ENCODE data around the gene TRAPPC5.

The TRAPPC5 gene

DNA sequence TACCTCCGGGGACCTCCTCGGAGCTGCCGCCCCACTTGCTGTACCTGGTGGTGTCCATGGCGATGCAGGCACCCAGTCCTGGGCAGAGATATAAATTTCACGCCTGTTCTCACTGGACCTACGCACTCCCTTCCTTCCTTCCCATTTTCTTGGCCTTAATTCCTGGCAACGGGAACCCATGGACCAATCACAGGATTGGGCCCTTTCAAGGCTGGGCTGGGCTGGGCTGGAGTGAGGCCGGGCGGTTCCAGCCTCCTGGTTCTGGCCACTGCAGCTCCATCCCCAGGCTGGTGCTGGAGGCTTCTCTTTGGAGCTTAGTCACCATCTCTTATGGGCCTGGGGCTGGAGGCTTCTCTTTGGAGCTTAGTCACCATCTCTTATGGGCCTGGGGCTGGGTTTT is 51.4 kb downstream of the TRAPPC5 start, which contains the start of gene CLEC4G:
Gene CLEC4G, minus strand, starts transcription at position 66 of the 400 bp plus-strand sequence. Its CDS starts 8 bp downstream, at position 58.
- no peak for DNase-seq (ENCODE audit: low spot score)

DNA sequence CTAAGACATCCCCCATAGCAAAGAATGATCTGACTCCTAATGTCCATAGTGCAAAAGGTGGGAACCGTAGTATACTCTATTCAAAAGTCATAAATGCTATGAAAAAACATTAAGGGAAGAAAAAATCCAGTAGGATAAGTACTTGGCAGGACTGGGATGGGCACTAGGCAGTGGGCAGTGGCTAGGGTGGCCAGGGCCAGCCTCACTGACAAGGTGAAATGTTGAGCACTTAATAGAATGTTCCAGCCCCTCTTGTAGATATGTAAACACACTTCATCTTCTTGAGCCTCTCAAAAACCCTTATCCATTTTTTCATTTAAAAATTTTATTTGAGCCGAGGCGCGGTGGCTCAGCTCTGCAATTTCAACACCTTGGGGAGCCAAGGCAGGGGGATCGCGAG is 52.7 kb downstream of the TRAPPC5 start:
- DNase-seq (ENCODE audit: low spot score) = no peak

DNA sequence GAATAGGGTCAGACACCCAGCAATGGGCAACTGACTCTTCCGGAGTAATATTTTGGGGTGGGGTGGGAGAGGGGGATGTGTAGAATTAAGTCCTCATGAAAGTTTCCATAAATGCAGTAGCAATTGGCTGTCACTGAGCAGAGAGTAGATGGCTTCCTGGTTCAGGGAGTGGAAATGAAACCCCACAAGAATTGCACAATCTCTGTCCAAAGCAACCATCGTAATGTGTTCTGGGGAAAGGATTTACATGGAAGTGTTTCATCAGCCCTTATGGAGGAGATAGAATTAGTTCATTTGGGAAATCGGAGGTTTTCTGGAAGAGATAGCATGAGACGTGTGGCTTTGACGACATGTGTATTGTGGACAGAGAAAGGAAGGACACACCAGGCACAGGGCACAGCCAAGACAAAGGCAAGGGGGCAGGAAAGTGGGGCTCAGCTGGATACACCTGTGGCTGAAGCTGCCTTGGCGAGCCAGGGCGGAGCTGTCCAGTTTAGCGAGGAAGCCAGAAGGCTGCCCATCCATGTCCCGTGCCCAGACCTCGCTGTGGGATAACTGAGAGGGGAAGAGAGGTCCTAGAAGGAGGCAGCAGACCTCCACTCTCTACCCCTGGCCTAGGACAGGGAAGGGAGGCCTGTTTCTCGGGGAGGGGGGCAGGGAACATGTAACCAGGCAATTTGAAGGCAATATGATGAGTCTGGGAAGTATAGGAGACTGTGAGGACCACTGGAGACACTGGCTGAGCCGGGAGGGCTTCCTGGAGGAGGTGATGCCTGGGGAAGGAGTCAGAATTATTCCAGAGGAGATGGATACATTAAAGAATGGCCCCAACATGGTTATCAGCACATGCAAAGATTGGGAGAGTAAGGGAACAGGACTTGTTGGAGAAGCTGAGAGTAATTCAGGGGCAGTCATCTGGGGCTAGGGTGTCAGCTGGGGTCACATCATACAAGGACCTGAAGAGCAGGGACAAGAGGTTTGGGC is 53.9 kb downstream of the TRAPPC5 start:
- peak; percentile 13 for DNase-seq (ENCODE audit: low spot score)

DNA sequence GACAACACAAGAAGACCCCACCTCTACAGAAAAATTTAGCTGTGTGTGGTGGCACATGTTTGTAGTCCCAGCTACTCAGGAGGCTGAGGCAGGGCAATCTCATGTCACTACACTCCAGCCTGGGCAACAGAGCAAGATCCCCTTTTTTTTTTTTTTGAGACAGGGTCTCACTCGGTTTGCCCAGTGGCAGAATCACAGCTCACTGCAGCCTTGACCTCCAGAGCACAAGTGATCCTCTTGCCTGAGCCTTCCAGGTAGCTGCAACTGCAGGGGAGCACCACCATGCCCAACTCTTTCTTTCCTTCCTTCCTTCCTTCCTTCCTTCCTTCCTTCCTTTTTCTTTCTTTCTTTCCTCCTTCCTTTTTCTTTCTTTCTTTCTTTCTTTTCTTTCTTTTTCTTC is 55.5 kb downstream of the TRAPPC5 start:
- DNase-seq (ENCODE audit: low spot score) = no peak

DNA sequence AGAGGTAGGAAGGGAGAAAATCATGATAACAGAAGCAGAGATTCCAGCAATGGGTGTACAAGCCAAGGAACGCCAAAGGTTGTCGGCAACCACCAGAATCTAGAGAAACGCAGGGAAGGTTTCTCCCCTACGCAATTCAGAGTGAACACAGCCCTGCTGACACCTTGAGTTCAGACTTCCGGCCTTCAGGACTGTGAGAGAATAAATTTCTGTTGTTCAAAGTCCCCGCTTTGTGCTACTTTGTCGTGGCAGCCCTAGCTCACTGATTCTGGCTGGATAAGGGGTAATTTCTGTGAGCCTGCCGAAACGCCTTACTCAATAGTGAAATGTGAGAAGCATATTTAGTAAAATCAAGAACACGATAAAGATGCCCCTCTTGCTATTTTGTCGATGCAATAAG is 56.6 kb downstream of the TRAPPC5 start:
- DNase-seq (ENCODE audit: low spot score) = no peak

All from AG08395 (cell line).